HG02852 (cell line): ENCODE results near the gene KCND1.

ENCODE experiments used
- ATAC-seq: cut with Tn5 transposase; IDR thresholded peaks from one replicate; pipeline ENCODE4 v1.9.1; 2021; ENCODE audit warnings: mild to moderate bottlenecking, moderate library complexity; ENCODE audit not compliant: unreplicated experiment

The KCND1 gene

GRCh38 chrX:48914593-48915493 is 56.8 kb downstream of the KCND1 start:
- no peak for ATAC-seq

- ATAC-seq = no peak
These were observed 57.9 kb downstream of the KCND1 start for GRCh38 chrX:48913605-48914366.

DNA sequence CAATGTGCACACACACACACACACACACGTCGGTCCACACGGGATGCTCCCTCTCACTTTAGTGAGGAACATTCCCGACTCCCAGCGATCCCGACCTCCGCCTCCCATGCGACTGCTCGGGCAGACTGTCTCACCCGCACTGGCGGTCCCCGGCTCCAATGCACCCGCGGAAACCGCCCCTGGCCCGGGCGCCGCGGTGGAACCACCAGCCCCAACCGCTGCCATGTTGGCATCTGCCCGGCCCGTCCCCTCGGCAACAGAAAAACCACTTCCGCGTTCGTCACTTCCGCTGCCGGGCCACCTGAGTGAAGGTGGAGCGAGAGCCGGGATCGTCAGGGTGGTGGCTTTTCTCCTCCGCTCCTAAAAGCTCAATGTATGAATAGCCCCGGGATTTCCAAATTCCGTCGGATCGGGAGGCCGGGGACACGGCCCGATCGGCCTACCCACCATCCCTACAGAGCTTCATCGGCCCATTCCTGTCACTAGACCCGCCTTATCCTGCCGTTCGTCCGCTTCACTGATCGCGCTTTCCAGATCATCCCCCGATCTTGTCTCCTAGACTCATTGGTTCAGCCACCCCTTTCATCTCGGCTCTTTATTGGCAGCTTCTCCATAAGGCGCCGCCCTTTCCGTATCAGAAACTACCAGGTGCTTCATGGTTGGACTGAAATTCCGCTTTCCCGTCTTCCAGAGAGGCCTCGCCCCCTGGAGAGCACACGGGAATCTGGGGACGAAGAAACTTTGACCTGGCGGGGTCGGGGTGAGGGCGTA is 60.0 kb downstream of the KCND1 start, which contains the start of gene SLC35A2:
TSS of gene SLC35A2 (minus strand) at position 235 of the 771 bp plus-strand sequence. CDS start at position 225, 10 bp downstream.
- peak; percentile 68 for ATAC-seq
